Astrocyte of the spinal cord (primary cell): Measurements from ENCODE around the gene GSPT1.

Experiments
- DNase-seq: peaks from one replicate; pipeline ENCODE4 v3.0.0; 2011; ENCODE audit warnings: low read depth, low spot score
- H3K4me3 ChIP-seq: 2 replicates; pipeline ENCODE4 v1.5.1; 2011; ENCODE audit warnings: low read depth, mild to moderate bottlenecking, low read length, moderate library complexity
- CTCF ChIP-seq: IDR thresholded peaks from 2 replicates; pipeline ENCODE4 v1.5.1; 2012; ENCODE audit warnings: low read depth, mild to moderate bottlenecking, low read length, inconsistent platforms
- in situ Hi-C: cut with HindIII; loops from 2 replicates; pipeline ENCODE4 v1.10.0; 2017; ENCODE audit warnings: low sequenced_read_pairs

GSPT1 gene

GRCh38 chr16:11890231-11890965, 25.4 kb downstream of the GSPT1 start:
- no peak overlapping the region for H3K4me3 ChIP-seq
- in situ Hi-C loops = no loop called here
- DNase-seq = no peak
- TF ChIP-seq CTCF = no peak

GRCh38 chr16:11886881-11887280, 28.9 kb downstream of the GSPT1 start:
- DNase-seq = no peak
- no peak overlapping the region for H3K4me3 ChIP-seq
- in situ Hi-C loops = no loop called here
- no peak for TF ChIP-seq CTCF

GRCh38 chr16:11884035-11884434, 31.7 kb downstream of the GSPT1 start:
- no peak for TF ChIP-seq CTCF
- in situ Hi-C loops = no loop called here
- no peak for DNase-seq
- H3K4me3 ChIP-seq = no peak overlapping the region

GRCh38 chr16:11880007-11880406, 35.7 kb downstream of the GSPT1 start:
- no peak for TF ChIP-seq CTCF
- in situ Hi-C loops = no loop called here
- H3K4me3 ChIP-seq = no peak overlapping the region
- no peak for DNase-seq

GRCh38 chr16:11877374-11877773, 38.4 kb downstream of the GSPT1 start:
- H3K4me3 ChIP-seq = no peak overlapping the region
- no peak for DNase-seq
- no peak for TF ChIP-seq CTCF
- in situ Hi-C loops = no loop called here

GRCh38 chr16:11876306-11876705, 39.5 kb downstream of the GSPT1 start:
- no peak for TF ChIP-seq CTCF
- no peak for DNase-seq
- in situ Hi-C loops = no loop called here
- H3K4me3 ChIP-seq = no peak overlapping the region
